HG02884 (cell line): ENCODE measurements around the gene PRIM1.
"Not testable (repeated sequence)": the region's sequence is repeated elsewhere in the genome, so short reads cannot be mapped to it uniquely, and the experiment has no call there.

ENCODE experiments used
- ATAC-seq: cut with Tn5 transposase; IDR thresholded peaks from one replicate; pipeline ENCODE4 v1.9.1; 2021; ENCODE audit warnings: mild to moderate bottlenecking, moderate library complexity; ENCODE audit not compliant: unreplicated experiment

Gene PRIM1

DNA sequence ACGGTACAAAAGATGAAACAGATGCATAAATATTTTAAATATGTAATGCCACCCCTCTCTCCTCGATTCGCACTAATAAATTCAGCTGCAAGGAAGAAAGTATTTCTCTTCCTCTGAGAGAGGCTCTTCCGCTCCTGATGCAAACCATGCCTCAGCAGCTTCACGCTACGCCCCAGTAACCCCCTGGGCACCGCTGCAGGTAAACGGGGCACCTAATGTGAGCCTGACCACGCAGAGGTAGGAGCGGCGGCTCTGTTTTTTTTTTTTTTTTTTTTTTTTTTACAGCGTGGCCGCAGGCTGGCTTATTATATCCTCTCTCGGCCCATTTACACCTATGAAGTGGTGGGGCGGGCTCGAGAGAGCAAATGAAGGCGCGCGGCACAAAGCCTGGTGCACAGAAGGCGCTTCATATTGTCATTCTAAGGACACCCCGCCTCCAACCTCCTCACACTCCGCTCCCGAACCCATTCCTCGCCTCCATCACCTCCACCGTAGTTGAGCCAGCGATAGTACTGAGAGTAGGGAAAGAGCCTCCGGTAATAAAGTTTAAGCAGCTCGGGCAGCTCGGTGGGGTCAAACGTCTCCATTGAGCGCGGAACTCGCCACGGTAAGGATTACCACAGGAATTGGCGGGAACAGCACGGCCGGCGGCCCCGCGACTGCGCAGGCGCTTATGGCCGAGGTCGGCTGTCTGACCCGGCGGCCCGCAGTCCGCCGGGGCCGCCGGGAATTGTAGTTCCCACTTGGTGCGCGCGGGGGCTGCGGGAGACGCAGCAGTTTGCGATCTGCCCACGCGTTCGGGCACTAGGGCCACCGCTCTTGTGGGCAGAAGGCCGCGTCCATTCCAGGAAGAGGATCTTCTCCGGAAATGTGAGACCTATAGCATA is at the start of gene PRIM1:
TSS of gene PRIM1 (minus strand) at position 612 of the 887 bp plus-strand sequence. CDS start at position 587, 25 bp downstream.
- ATAC-seq: peak; percentile 59

DNA sequence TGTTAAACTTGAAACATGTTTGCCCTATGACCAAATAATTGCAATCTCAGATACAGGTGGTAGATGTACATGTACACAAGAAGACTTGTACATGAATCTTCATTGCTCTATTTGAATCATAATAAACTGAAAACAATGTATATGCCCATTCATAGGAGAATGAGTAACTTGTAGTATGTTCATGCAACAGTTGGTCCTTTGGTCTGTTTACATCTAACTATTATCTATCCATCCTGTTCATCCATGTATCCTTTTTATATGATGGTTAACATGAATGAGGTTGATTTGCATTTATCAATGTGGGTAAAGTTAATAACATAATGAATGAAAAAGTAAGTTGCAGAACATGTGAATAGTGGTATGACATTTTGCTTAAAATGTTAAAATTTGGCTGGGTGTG is 48.1 kb upstream of the PRIM1 start:
- no peak for ATAC-seq

DNA sequence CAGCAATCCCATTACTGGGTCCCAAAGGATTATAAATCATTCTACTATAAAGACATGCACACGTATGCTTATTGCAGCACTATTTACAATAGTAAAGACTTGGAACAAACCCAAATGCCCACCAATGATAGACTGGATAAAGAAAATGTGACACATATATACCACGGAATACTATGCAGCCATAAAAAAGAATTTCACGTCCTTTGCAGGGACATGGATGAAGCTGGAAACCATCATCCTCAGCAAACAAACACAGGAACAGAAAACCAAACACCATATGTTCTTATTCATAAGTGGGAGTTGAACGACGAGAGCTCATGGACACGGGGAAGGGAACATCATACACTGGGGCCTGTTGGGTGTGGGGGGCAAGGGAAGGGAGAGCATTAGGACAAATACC is 47.2 kb upstream of the PRIM1 start:
- ATAC-seq: not testable (repeated sequence)

DNA sequence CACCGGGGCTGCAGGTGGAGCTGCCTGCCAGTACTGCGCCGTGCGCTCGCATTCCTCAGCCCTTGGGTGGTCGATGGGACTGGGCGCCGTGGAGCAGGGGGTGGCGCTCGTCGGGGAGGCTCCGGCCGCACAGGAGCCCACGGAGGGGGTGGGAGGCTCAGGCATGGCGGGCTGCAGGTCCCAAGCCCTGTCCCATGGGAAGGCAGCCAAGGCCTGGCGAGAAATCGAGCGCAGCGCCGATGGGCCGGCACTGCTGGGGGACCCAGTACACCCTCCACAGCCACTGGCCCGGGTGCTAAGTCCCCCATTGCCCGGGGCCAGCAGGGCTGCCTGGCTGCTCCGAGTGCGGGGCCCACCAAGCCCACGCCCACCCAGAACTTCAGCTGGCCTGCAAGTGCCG is 43.7 kb upstream of the PRIM1 start:
- ATAC-seq: not testable (repeated sequence)

DNA sequence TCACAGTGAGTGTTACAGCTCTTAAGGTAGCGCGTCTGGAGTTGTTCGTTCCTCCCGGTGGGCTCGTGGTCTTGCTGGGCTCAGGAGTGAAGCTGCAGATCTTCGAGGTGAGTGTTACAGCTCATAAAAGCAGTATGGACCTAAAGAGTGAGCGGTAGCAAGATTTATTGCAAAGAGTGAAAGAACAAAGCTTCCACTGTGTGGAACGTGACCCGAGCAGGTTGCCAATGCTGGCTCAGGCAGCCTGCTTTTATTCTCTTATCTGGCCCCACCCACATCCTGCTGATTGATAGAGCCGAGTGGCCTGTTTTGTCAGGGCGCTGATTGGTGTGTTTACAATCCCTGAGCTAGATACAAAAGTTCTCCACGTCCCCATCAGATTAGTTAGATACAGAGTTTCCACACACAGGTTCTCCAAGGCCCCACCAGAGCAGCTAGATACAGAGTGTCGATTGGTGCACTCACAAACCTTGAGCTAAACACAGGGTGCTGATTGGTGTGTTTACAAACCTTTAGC is 43.0 kb upstream of the PRIM1 start:
- not testable (repeated sequence) for ATAC-seq

DNA sequence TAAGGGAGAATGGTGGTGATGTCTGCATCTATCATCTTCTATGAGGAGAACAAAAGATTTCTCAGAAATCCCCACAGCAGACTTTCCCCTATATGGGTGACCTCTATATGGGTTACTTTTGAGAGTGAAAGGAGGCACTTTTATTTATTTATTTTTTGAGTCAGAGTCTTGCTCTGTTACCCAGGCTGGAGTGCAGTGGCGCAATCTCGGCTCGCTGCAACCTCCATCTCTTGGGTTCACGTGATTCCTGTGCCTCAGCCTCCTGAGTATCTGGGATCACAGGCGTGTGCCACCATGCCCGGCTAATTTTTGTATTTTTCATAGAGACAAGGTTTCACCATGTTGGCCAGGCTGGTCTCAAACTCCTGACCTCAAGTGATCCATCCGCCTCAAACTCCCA is 41.0 kb upstream of the PRIM1 start:
- not testable (repeated sequence) for ATAC-seq

DNA sequence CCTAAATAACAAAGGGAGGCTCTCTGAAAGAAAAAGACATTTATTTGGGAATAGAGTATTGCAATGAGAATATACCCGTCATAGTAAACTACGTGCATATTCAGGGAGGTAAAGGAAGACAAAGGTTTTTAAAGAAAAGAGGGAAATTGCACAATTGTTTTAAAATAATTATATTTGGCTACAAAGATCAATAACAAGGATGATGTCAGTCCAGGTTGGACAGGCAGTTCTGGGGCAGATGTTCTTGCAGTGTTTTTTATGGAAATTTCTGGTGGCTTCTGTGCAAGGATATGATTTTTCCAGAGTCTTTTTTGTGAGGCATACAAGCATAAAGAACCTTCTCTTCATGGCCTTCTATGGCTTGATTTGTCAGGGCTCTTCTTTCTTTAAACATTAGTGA is 40.6 kb upstream of the PRIM1 start:
- no peak for ATAC-seq

DNA sequence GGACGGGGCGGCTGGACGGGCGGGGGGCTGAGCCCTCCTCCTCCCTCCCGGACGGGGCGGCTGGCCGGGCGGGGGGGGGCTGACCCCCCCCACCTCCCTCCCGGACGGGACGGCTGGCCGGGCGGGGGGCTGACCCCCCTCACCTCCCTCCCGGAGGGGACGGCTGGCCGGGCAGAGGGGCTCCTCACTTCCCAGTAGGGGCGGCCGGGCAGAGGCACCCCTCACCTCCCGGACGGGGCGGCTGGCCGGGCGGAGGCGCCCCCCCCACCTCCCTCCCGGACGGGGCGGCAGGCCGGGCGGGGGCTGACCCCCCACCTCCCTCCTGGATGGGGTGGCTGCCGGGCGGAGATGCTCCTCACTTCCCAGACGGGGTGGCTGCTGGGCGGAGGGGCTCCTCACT is 37.3 kb upstream of the PRIM1 start:
- ATAC-seq: not testable (repeated sequence)

DNA sequence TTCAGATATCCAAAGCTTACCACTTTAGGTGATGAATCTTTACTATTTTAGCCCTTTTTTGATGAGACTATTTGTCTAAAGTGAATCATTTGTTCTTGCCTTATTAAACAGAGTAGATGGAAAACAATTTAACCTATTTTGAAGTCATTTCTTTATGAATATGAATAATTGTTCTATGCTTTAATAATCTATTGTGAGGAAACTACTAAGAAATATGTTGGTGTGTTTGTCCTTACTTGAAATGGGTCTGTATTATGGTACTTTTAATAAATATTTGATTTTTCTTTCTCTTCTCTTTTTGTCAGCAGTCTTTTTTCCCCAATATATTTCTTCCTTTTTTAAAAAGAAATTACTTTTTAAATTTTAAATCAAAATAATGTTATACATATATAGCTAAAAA is 35.4 kb upstream of the PRIM1 start:
- no peak for ATAC-seq

DNA sequence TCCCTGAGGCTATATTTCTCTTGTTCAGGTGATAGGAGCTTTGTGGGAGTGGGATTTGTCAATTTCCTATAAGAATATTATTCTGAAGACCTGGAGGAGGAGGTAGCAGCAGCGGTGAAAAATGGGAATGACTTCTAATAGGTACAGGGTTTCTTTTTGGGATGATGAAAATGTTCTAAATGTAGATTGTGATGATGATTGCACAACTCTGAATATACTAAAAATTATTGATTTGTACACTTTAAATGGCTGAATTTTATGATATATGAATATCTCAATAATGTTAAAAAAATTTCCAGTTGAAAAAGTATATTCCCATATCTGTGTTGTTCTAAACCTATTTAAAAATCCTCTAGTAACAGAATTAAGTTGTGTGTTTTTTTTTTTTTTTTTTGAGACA is 33.8 kb upstream of the PRIM1 start:
- ATAC-seq: no peak

DNA sequence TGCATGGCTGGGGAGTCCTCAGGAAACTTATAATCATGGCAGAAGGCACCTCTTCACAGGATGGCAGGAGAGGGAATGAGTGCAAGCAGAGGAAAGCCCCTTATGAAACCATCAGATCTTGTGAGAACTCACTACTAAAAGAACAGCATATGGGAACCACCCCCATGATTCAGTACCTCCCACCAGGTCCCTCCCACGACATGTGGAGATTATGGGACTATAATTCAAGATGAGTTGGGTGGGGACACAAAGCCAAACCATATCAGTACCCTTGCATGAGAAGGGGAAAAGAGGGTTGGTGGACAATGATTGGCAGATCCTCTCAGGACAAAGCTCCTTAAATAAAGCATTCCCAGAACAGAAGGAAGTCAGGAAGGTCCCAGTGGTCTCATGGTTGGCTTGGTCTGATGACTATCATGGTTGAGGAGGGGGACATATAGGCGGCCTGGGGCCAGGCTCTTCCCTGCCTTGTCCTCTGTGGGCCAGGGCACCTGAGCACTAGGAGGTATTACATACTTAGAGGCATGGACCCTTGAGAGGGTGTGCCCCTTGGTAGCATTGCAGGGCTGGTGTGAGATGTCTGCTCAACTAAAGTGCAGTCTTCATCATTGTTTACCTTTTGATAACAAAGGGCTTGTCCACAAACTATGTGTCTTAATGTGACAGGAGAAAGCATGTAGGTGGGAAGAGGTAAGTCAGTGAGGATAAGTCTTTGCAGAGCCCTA is 33.2 kb upstream of the PRIM1 start:
- ATAC-seq: no peak

DNA sequence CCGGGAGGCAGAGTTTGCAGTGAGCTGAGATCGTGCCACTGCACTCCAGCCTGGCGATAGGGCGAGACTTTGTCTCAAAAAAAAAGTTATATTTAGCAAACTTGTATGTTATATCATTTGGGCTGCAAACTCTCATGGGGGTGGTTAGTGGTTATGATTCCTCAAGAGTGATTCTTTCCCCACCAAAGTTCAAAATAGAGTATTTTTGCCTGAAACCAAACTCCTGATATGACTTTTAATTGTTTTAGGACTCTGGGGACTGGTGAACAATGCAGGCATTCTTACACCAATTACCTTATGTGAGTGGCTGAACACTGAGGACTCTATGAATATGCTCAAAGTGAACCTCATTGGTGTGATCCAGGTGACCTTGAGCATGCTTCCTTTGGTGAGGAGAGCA is 29.6 kb upstream of the PRIM1 start:
- ATAC-seq: no peak

DNA sequence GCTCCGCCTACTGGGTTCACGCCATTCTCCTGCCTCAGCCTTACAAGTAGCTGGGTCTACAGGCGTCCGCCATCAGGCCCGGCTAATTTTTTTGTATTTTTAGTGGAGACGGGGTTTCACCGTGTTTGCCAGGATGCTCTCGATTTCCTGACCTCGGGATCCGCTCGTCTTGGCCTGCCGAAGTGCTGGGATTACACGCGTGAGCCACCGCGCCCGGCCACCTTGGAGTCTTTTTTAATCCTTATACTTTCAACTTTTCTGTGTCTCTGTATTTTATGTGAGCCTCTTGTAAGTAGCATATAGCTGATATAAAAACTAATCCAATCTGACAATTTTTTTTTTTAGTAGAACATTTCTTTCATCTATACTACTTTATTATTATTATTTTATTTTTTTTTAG is 26.6 kb upstream of the PRIM1 start:
- no peak for ATAC-seq

DNA sequence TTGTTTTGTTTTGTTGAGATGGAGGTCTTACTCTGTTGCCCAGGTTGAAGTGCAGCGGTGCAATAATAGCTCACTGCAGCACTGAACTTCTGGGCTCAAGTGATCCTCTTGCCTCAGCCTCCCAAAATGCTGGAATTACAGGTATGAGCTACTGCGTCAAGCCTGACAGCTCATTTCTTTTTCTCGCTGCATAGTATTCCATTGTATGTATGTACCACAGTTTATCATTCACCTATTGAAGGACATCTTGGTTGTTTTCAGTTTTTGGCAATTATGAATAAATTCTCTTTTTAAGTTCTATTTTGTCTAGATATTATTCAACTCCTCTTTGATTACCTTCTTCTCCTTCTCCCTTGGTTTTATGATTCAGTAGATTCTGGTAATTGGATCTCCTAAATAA is 24.5 kb upstream of the PRIM1 start:
- no peak for ATAC-seq

DNA sequence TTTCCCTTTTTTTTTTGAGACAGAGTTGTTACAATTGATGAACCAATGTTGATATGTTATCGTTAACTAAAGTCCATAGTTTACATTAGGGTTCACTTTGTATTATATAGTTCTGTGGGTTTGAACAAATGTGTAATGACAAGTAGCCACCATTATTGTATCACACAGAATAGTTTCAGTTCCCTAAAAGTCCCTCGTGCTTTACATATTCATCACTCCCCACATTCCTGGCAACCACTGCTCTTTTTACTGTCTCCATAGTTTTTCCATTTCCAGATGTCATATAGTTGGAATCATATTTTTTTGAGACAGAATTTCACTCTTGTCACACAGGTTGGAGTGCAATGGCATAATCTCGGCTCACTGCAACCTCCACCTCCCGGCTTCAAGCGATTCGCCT is 23.5 kb upstream of the PRIM1 start:
- ATAC-seq: no peak

DNA sequence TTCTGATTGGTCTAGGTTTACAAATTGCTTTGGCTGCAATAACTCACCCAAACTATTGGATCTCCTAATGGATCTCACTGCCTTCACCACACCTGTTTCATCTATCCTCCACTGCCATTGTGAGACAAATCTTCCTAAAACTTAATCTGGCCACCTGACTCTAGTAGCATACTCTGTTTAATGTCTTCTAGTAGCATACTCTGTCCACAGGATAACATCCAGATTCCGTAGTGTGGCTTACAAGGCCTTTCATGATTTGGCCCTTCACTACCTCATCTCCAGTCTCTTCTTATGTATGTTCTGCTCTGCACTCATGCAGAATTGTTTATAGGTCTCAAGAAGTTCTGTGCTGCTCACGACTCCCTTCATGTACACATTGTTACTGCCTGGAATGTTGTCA is 21.0 kb upstream of the PRIM1 start:
- no peak for ATAC-seq

DNA sequence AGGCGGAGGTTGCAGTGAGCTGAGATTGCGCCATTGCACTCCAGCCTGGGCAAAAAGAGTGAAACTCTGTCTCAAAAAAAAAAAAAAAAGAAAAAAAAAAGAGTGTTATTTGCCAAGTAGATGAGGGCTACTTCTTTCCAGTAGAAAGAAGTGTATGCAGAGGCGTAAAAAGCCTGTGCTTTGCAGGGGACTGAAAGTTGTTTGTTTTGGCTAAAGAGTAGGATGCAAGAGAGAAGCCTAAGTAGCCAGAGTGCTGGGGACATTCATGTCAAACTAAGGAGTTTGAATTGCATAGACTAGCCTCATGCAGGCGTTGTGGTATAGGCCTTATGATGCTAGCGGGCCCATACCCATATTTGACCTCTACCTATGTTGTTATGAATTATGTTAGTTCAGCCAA is 20.5 kb upstream of the PRIM1 start:
- no peak for ATAC-seq

DNA sequence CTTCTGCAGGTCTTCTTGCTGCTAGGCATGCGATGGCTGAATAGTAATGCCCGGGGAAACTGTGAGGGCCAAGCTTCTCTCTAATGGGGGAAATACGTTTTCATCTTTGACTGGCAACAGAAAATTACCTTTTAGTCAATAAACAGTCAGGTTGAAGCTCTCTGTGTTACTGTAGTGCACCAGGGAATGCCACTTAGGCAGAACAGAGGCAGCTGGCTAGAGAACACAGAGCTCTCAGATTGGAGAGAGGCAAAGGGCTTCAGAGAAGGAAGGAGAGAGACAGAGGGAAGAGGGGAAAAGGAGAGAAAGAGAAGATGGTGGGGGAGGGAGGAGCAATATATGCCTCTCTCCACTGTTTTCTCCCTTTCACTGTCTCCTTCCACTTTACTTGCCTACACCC is 17.7 kb upstream of the PRIM1 start:
- no peak for ATAC-seq

DNA sequence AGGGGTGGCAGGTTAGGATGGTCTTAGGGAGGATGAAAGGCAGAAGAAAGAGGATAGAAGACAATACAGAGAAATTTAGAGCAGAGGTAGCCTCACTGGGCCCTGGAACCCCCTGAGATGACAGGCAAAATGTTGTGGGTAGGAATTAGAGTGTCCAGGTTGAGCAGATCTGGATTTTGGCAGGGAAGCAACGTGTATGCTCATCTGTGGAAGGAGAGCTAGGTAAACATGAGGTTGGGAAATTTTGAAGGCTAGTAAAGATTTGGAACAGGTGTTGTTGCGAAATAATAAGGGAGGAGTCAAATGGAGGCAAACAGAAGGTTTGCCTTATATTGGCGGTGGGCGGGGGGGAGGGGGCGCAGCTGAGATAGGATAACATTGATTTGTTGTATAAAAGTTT is 16.3 kb upstream of the PRIM1 start:
- ATAC-seq: no peak

DNA sequence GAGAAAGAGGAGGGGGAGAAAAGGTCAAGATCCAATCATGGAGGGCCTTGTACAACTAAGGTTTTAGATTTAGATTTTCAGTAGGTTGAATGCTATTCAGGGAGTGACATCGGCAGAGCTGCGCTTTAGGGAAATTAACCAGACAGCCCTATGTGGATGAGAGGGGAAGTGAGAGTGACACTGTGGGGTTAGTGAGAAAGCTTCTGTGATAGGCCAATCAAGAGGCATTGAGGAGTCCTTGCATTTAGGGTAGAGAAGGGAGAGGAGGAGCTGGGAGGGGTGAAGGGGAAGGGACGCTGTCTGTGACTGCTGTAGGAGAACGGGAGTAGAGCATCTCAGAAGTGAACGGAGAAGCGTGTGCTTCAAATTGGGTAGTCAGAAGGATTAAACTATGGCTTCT is 14.4 kb upstream of the PRIM1 start:
- ATAC-seq: peak; percentile 99

DNA sequence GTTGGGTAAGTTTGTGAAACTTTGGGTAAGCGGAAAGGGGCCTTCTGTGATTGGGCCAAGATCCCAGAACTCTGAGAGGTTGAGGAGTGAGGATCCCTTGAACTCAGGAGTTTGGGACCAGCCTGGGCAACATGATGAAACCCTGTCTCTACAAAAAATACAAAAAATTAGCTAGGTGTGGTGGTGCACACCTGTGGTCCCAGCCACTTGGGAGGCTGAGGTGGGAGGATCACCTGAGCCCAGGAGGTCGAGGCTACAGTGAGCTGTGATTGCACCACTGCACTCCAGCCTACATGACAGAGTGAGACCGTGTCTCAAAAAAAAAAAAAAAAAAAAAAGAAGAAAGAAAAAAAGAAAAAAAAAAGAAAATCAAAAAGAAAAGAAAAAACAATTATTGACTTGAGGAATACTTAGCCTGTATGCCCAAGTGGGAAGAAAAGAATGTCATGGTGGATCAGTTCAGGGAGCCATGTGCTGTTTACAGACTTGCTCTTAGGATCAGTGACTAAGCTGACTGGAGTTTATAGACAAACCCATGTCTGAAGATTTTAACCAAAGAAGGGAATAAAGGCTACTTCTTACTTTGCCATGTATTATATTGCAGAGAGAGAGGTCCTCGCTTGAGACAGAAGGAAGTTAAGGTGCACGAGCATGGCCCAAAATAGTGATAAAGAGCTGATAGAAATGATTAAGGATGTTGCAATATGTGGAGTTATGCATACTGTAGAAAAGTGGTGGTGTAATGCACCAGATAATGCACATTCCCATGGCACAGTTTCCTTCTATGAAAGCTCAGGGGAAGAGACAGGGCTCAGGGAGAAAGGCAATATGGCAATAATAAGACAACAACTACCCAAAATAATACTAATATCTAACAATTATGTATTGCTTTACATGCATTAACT is 11.9 kb upstream of the PRIM1 start:
- ATAC-seq: no peak
